Transverse colon (tissue), 4 donors: ENCODE data around the gene LTB. TPM values are rescaled to one million over a fixed set of nuclear protein-coding genes. Genes with fewer than 3 reads are reported as not detected.

Experiments
- DNase-seq: peaks from one replicate; pipeline ENCODE4 v3.0.0-alpha.2; 2019
- H3K27ac ChIP-seq, 4 donors: fragments of 200-600 bp; sonication (generic); 2 replicates each; pipeline ENCODE4 v1.5.1; 2016 to 2018; ENCODE audit warnings: inconsistent platforms in 4 of 4
- H3K27me3 ChIP-seq: fragments of 200-600 bp; sonication (generic); 2 replicates; pipeline ENCODE4 v1.5.1; 2017; ENCODE audit warnings: inconsistent platforms
- H3K36me3 ChIP-seq, 4 donors: fragments of 200-600 bp; sonication (generic); 2 replicates each; pipeline ENCODE4 v1.5.1; 2017 to 2019; ENCODE audit warnings: inconsistent platforms in 4 of 4
- H3K4me1 ChIP-seq, 4 donors: fragments of 200-600 bp; sonication (generic); 2 replicates each; pipeline ENCODE4 v1.5.1; 2017 to 2020; ENCODE audit warnings: inconsistent platforms in 4 of 4
- H3K4me3 ChIP-seq, 4 donors: fragments of 200-600 bp; sonication (generic); 1 replicate in 1 of 4; 2 replicates in 3 of 4; pipeline versions ENCODE4 v1.5.1 to v1.6.1; 2017 to 2019; ENCODE audit warnings: inconsistent platforms in 4 of 4
- H3K9me3 ChIP-seq, 2 donors: fragments of 200-600 bp; sonication (generic); 2 replicates each; pipeline ENCODE4 v1.5.1; 2017 to 2019; ENCODE audit warnings: inconsistent platforms in 2 of 2
- EP300 ChIP-seq: sonication (generic); formaldehyde crosslinking; IDR thresholded peaks from one replicate; pipeline ENCODE4 v1.6.1; 2017; ENCODE audit warnings: antibody characterized with exemption, low read depth
- POLR2A ChIP-seq: fragments of 450-650 bp; IDR thresholded peaks from one replicate; pipeline ENCODE4 v1.6.1; 2016; ENCODE audit warnings: antibody characterized with exemption, mild to moderate bottlenecking, moderate library complexity
- POLR2AphosphoS5 ChIP-seq, 3 donors: sonication (generic); formaldehyde crosslinking; IDR thresholded peaks; one replicate each; pipeline ENCODE4 v1.6.1; 2016; ENCODE audit warnings: antibody characterized with exemption in 3 of 3
- WGBS, 2 donors: methylation state at CpG; one replicate each; pipeline ENCODE4 v1.1.5; 2018; ENCODE audit warnings: low coverage in 1 of 2; 5-methylcytosine and 5-hydroxymethylcytosine counted together
- in situ Hi-C, 4 donors: fragments of 200-750 bp; cut with MboI; loops; one replicate each; pipeline versions ENCODE4 v1.15.0 to v1.15.1; 2017; ENCODE audit warnings: low sequenced_read_pairs in 3 of 4, low pct_ligation_motif_present in 1 of 4, low pct_unique_long_range_greater_than_20kb in 1 of 4
- intact Hi-C: fragments of 100-400 bp; cut with DNase I; formaldehyde crosslinking; loops from one replicate; pipeline ENCODE4 v1.15.1; 2023; ENCODE audit warnings: low total_unique reads
- total RNA-seq, 4 donors: library from RNA; depleted of rRNA; stranded (reverse); fragments of >200 nt; gene quantifications; one replicate each; pipeline ENCODE4 v1.1.0, GENCODE V29; 2016
- TF ChIP-seq, protein P1 (sequence below), 5 experiments: fragments of 200-600 bp in 3 of 5; fragments of 450-650 bp in 2 of 5; sonication (generic) in 3 of 5; IDR thresholded peaks; 1 replicate in 2 of 5; 2 replicates in 3 of 5; pipeline ENCODE4 v1.5.1; 2016 to 2017; ENCODE audit warnings: antibody characterized with exemption in 5 of 5, inconsistent platforms in 3 of 5, mild to moderate bottlenecking in 2 of 5, moderate library complexity in 1 of 5

The LTB gene
- total RNA-seq, 4 donors from 2014 or later: 7.6 to 34.8 TPM; not detected in 2

DNA sequence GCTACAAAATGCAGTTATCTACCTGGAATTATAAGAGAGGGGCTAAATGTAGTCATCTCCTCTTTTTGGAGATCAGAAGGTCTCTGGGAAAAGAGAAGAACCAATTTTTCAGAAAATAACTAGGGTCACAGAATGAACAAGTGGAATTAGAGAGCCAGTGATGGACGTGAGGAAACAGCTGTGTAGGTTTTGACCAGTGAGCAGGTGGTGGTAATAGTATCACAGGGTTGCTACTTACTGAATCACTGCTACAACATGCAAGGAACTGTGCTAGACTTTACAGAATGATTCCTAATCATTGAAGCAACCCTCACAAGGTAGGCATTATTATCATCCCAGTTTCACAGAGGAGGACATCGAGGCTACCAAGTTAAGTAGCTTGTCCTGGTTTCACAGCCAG lies 37.5 kb downstream of the LTB start:
- H3K27ac ChIP-seq: no peak overlapping the region
- H3K4me1 ChIP-seq: peaks cover 28 to 38% (median 30%) of the 10 kb centered on the region in 4 donors
- intact Hi-C loops (loop anchor here (5.0 kb wide), 1 partner anchor 38 kb away; the partner anchor contains the start of gene LTB), in situ Hi-C loops (loop anchor here in 3 of 4 donors (5.0 to 10.0 kb wide), 3 partner anchors 50 to 53 kb away; partner anchors contain the start of genes MICB (in 1 of the 3) and NCR3 (in 1 of the 3))
- no peaks in the 10 kb centered on the region for H3K27me3 ChIP-seq
- no peaks in the 10 kb centered on the region for H3K9me3 ChIP-seq
- WGBS, 2 donors: 66% methylated on average over 2 of the region's 2 CpGs; no CpG with 5 or more reads in 1 of the 2 donors
- TF ChIP-seq POLR2A (no peak), EP300 (no peak), POLR2AphosphoS5 (IDR thresholded peaks at IDR 0.05) (no peak)
- TF ChIP-seq, protein P1, sequence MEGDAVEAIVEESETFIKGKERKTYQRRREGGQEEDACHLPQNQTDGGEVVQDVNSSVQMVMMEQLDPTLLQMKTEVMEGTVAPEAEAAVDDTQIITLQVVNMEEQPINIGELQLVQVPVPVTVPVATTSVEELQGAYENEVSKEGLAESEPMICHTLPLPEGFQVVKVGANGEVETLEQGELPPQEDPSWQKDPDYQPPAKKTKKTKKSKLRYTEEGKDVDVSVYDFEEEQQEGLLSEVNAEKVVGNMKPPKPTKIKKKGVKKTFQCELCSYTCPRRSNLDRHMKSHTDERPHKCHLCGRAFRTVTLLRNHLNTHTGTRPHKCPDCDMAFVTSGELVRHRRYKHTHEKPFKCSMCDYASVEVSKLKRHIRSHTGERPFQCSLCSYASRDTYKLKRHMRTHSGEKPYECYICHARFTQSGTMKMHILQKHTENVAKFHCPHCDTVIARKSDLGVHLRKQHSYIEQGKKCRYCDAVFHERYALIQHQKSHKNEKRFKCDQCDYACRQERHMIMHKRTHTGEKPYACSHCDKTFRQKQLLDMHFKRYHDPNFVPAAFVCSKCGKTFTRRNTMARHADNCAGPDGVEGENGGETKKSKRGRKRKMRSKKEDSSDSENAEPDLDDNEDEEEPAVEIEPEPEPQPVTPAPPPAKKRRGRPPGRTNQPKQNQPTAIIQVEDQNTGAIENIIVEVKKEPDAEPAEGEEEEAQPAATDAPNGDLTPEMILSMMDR (IDR thresholded peaks at IDR 0.05): no peak
- peaks cover 0 to 7% (median 3%) of the 10 kb centered on the region in 4 donors for H3K36me3 ChIP-seq
- H3K4me3 ChIP-seq: no peak overlapping the region
- DNase-seq: no peak

DNA sequence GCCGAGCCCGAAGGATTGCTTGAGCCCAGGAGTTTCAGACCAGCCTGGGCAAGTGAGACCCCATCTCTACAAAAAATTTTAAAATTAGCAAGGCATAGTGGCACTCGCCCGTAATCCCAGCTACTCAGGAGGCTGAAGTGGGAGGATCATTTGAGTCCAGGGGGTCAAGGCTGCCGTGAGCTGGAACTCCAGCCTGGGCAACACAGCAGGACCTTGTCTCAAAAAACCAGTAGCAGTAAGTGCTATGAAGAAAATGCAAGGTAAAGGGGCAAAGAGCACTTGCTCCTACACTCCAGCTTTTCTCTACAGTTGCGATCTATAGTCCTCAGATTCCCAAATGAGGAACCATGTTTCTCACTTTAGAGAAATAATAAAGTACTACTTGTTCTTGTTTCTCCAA lies 38.6 kb downstream of the LTB start:
- in situ Hi-C loops (loop anchor here in 2 of 4 donors (10.0 kb wide), 2 partner anchors 49 to 51 kb away; partner anchors contain the start of genes MICB (in 1 of the 2) and NCR3 (in 1 of the 2)), intact Hi-C loops (no loop called here)
- H3K4me1 ChIP-seq: peaks cover 31 to 46% (median 40%) of the 10 kb centered on the region in 4 donors

DNA sequence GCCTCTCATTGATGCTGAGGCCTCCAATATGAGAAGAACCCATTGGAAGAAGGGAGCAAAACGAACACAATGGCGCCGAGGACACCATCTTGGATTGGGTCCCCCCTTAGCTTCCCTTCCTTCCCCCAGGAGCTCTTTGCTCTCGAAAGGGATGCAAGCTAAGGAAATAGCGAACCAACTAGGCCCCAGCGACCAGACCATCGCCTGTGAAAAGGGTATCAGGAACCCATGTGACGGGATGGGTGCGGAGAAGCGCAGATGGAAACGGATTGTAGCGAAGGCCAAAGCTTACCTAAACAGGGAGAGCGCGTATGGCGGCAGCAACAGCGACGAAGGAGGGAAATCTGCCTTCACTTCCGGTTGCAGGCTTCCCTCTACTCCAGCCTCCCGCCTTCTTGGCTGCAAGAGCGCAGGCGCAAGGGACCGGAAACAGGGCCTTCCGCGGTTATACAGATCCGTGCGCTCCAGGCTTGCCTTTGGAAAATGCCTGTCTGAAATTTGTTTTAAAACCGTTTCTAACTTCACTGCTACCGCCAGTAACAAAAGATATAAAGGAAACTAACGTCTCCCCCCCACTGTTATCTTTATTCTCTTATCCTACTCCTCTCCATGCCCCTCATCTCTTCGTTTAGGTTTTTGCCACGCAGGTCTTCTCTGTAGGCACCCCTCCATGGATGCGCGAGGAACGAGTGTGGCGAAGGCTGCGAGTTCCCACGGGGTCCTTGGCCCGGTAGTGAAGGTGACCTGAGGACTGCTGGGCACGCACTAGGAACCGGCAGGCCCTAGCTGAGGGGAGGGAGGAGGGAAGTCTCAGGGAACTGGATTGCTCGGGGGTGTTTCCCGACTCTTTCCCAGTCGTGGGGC lies 40.3 kb downstream of the LTB start, which contains the start of gene DDX39B:
Gene DDX39B (minus strand): TSS at position 346 of the 864 bp plus-strand sequence. CDS start 1,471 bp downstream, outside the sequence.
- H3K4me3 ChIP-seq: peak within 1 kb of the TSS; percentile 59 to 79 (median 66)
- in situ Hi-C loops: loop anchor here in 2 of 4 donors (10.0 kb wide), 2 partner anchors 47 to 53 kb away; partner anchors contain the start of genes MICB (in 1 of the 2) and NCR3 (in 1 of the 2)
- H3K4me1 ChIP-seq: peaks cover 22 to 41% (median 33%) of the 10 kb centered on the region in 4 donors
- 0 to 1% methylated on average over 2 to 43 of the region's 43 CpGs for WGBS, 2 donors
- intact Hi-C loops: no loop called here
- peak within 1 kb of the TSS; percentile 93 to 97 (median 94) for H3K27ac ChIP-seq
- peak; percentile 95 for DNase-seq
- peak; percentile 86 to 94 (median 89) for TF ChIP-seq POLR2AphosphoS5 (IDR thresholded peaks at IDR 0.05)
- TF ChIP-seq POLR2A: peak; percentile 85
- TF ChIP-seq EP300: no peak
- H3K9me3 ChIP-seq: no peaks in the 10 kb centered on the region
- no peaks in the 10 kb centered on the region for H3K27me3 ChIP-seq
- H3K36me3 ChIP-seq: peaks cover 0 to 29% (median 15%) of the 10 kb centered on the region in 4 donors

More for the DNA sequence above, 38.6 kb downstream of the LTB start:
- WGBS, 2 donors: 97 to 100% methylated on average over 1 to 6 of the region's 6 CpGs
- Histone ChIP-seq H3K9me3 (no peaks in the 10 kb centered on the region), H3K36me3 (peaks cover 0 to 11% (median 7%) of the 10 kb centered on the region in 4 donors), H3K27me3 (no peaks in the 10 kb centered on the region), H3K4me3 (no peak overlapping the region), H3K27ac (peak overlapping the region in 3 of 4 donors; percentile 93 to 97 (median 94))
- no peak for DNase-seq
- TF ChIP-seq, protein P1 (IDR thresholded peaks at IDR 0.05): no peak
- TF ChIP-seq EP300 (no peak), POLR2AphosphoS5 (IDR thresholded peaks at IDR 0.05) (no peak), POLR2A (no peak)

DNA sequence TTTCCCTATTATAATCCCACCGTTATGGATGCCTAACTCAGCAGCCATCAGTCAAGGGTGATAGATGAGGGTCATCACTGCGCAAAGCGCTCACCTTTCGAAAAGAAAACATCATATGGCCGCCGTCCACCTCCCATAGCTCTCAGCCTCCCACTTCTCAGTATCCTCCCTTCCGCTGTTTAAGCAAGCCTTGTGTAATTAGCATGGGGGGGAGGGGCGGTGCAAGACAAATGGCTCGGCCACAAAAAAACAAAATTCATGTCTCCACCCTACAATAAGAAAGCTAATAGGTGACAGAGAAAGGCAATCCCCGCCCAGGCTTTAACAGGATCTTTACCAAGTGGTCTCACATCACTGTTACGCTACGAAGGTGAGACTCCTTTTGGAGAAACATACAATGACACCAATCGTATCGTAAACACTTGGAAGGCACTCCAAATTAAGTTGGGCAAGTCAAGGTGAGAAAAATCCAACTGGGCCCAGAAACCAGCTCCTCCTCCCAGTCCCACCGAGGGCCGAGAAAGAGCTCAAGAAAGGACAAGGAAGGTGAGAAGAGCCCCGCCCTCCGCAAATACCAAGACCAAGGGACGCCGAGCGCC lies 41.1 kb downstream of the LTB start:
- H3K4me3 ChIP-seq: peak overlapping the region; percentile 42 to 79 (median 66)
- WGBS, 2 donors: 0 to 1% methylated on average over 1 to 21 of the region's 21 CpGs
- no peaks in the 10 kb centered on the region for H3K27me3 ChIP-seq
- H3K36me3 ChIP-seq: peaks cover 0 to 36% (median 19%) of the 10 kb centered on the region in 4 donors
- in situ Hi-C loops (loop anchor here in 2 of 4 donors (10.0 kb wide), 2 partner anchors 46 to 54 kb away; partner anchors contain the start of genes MICB (in 1 of the 2) and NCR3 (in 1 of the 2)), intact Hi-C loops (no loop called here)
- peak overlapping the region; percentile 93 to 97 (median 94) for H3K27ac ChIP-seq
- no peaks in the 10 kb centered on the region for H3K9me3 ChIP-seq
- H3K4me1 ChIP-seq: peaks cover 19 to 38% (median 32%) of the 10 kb centered on the region in 4 donors
- TF ChIP-seq EP300: no peak
- TF ChIP-seq POLR2A: no peak
- no peak for TF ChIP-seq POLR2AphosphoS5 (IDR thresholded peaks at IDR 0.05)
- TF ChIP-seq, protein P1 (IDR thresholded peaks at IDR 0.05): no peak
- DNase-seq: peak; percentile 55
